ENCODE results near the gene CDH23.

Gene CDH23

DNA sequence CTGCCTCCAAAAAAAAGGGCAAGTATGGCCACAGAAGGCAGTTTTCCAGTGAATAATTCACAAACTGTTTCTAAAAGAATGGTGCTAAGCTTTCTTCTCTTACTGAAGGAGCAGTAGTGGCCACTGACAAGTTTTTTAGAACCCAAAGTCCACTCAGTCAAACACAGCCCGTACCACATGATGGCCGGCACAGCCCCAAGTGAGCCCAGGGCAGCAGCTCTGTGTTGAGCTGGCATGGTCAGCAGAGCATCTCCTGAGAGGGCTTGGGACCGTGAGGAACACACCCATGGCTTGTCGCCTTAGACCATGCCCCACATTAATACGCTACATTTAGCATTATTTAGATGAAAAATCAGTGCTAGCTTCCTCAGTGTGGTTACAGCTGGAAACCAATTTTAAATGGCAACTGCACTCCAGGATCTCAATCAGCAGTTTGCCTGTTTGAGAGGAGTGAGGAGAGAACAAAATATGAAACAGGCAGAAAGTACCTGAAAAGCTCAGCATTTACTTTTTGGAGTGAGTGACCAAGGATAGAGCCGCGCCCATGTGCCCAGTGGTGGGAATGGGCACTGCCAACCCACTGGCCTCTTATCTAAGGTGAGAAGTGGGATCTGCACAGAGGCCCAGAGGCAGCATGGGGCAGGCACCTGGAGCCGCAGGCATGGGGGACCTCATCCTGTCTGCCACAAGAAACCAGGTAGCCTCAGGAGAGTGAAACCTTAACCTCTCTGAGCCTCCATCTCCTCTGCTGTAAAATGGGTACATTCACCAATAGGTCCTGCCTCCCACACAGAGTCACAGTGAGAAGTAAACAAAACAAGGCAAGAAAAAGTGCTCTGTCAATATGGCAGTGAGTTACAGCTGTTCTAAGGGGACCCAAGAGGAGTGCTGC is 437.0 kb downstream of the CDH23 start:
- H3K79me2 ChIP-seq (ENCODE audit: control insufficient read depth, low read length) = peaks cover 34% of the 10 kb centered on the region
- H3K27me3 ChIP-seq (ENCODE audit: control insufficient read depth, low read length) = 0 out of 2 replicates have a peak, but pooled peaks cover 4% of the 10 kb centered on the region
- no peak overlapping the region for H3K27ac ChIP-seq (ENCODE audit: low read depth, low read length)
- H3K36me3 ChIP-seq (ENCODE audit: control insufficient read depth, low read length) = peaks cover 16% of the 10 kb centered on the region
- peaks cover 20% of the 10 kb centered on the region; the same call in 1 of the 2 replicates for H4K20me1 ChIP-seq (ENCODE audit: control insufficient read depth, insufficient read depth, low read depth, low read length)
- no peak overlapping the region for H3K4me2 ChIP-seq (ENCODE audit: low read length)
- no peaks in the 10 kb centered on the region for H3K9me3 ChIP-seq (ENCODE audit: control insufficient read depth, insufficient read depth, low read length)
- no peaks in the 10 kb centered on the region for H3F3A ChIP-seq (ENCODE audit: control insufficient read depth, insufficient read depth)
- H3K4me1 ChIP-seq (ENCODE audit: control insufficient read depth, low read length) = peaks cover 40% of the 10 kb centered on the region
- H3K4me3 ChIP-seq (ENCODE audit: low read length) = no peak overlapping the region
- TF ChIP-seq, protein P1, sequence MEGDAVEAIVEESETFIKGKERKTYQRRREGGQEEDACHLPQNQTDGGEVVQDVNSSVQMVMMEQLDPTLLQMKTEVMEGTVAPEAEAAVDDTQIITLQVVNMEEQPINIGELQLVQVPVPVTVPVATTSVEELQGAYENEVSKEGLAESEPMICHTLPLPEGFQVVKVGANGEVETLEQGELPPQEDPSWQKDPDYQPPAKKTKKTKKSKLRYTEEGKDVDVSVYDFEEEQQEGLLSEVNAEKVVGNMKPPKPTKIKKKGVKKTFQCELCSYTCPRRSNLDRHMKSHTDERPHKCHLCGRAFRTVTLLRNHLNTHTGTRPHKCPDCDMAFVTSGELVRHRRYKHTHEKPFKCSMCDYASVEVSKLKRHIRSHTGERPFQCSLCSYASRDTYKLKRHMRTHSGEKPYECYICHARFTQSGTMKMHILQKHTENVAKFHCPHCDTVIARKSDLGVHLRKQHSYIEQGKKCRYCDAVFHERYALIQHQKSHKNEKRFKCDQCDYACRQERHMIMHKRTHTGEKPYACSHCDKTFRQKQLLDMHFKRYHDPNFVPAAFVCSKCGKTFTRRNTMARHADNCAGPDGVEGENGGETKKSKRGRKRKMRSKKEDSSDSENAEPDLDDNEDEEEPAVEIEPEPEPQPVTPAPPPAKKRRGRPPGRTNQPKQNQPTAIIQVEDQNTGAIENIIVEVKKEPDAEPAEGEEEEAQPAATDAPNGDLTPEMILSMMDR (IDR thresholded peaks at IDR 0.05; ENCODE audit: low read depth, low read length, poor library complexity, severe bottlenecking) = no peak
- TF ChIP-seq EZH2phosphoT487 (IDR thresholded peaks at IDR 0.05; ENCODE audit: borderline replicate concordance, low read length) = no peak
- H3K9me2 ChIP-seq (replicated peaks; ENCODE audit: control insufficient read depth, low read length) = no peaks in the 10 kb centered on the region

DNA sequence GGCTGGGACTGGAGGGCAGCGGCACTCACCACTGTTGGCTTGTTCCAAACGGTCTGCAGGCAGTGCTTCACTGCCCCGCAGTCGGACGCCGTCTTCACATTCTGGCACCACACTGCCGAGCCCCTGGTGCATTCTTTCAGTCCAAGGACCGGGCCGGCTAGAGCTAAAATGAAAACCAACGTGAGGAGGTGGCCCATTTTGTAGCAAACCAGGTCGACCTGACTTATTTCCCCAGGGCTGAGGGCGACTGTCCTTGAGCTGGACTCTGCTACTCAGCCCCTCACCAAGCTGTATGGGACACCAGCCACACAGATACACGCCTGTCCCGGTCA is 437.6 kb downstream of the CDH23 start:
- Histone ChIP-seq H3K4me2 (ENCODE audit: low read length) (no peak overlapping the region), H3K79me2 (ENCODE audit: control insufficient read depth, low read length) (peaks cover 34% of the 10 kb centered on the region), H3F3A (ENCODE audit: control insufficient read depth, insufficient read depth) (no peaks in the 10 kb centered on the region), H3K36me3 (ENCODE audit: control insufficient read depth, low read length) (peaks cover 11% of the 10 kb centered on the region), H3K4me3 (ENCODE audit: low read length) (no peak overlapping the region), H3K27ac (ENCODE audit: low read depth, low read length) (no peak overlapping the region), H3K9me3 (ENCODE audit: control insufficient read depth, insufficient read depth, low read length) (no peaks in the 10 kb centered on the region), H4K20me1 (ENCODE audit: control insufficient read depth, insufficient read depth, low read depth, low read length) (peaks cover 23% of the 10 kb centered on the region; the same call in 1 of the 2 replicates), H3K4me1 (ENCODE audit: control insufficient read depth, low read length) (peaks cover 40% of the 10 kb centered on the region), H3K27me3 (ENCODE audit: control insufficient read depth, low read length) (0 out of 2 replicates have a peak, but pooled peaks cover 4% of the 10 kb centered on the region), H3K9me2 (replicated peaks; ENCODE audit: control insufficient read depth, low read length) (no peaks in the 10 kb centered on the region)
- TF ChIP-seq, protein P1 (IDR thresholded peaks at IDR 0.05; ENCODE audit: low read depth, low read length, poor library complexity, severe bottlenecking) = no peak

DNA sequence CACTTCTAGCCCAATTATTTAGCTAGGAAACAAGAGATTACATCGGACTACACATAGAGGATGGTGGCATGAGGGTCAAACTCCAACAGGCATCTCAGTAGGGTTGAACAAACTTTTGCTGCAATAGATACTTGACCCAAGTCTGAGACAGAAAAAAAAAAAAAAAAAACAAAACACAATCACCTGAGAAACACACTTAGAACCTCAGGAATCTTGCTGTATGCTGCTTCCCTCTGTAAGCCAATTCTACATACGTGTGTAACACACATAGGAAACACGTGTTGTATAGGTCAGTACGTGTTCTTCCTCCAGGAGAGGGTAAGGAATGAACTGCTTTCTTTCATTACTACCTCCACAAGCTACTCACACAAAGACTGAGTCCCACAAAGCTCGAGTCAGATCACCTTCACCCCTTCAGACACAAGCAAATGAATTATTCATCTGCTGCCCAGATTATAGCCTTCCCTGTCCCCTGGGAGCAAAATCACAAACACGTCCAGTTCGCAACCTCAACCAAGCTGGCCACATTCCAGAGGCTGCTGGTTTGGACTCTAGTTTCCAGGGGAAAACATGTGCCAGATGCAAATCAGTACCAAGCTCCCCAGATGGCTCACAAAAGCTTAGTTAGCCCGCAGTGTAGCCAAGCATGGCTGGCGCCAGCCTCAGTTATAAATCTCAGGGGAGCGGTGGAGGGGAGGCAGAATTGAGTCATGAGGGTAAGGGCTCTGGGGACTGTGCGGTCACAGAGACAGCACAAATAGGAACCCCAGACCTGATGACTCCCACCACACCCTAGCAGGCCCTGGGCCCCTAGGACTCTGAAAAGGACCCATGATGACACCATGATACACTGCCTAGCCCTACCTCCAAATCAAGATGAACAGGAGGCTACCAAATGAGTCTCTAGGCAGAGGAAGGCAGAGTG is 439.2 kb downstream of the CDH23 start:
- no peaks in the 10 kb centered on the region for H3K9me2 ChIP-seq (replicated peaks; ENCODE audit: control insufficient read depth, low read length)
- H3K27ac ChIP-seq (ENCODE audit: low read depth, low read length) = peak overlapping the region; percentile 34
- peaks cover 33% of the 10 kb centered on the region for H4K20me1 ChIP-seq (ENCODE audit: control insufficient read depth, insufficient read depth, low read depth, low read length)
- H3K79me2 ChIP-seq (ENCODE audit: control insufficient read depth, low read length) = peaks cover 46% of the 10 kb centered on the region
- H3K36me3 ChIP-seq (ENCODE audit: control insufficient read depth, low read length) = peaks cover 4% of the 10 kb centered on the region
- H3K27me3 ChIP-seq (ENCODE audit: control insufficient read depth, low read length) = 0 out of 2 replicates have a peak, but pooled peaks cover 4% of the 10 kb centered on the region
- H3K4me2 ChIP-seq (ENCODE audit: low read length) = peak overlapping the region; percentile 71
- H3K4me3 ChIP-seq (ENCODE audit: low read length) = peak overlapping the region; percentile 57
- no peak for TF ChIP-seq EZH2phosphoT487 (IDR thresholded peaks at IDR 0.05; ENCODE audit: borderline replicate concordance, low read length)
- TF ChIP-seq, protein P1 (IDR thresholded peaks at IDR 0.05; ENCODE audit: low read depth, low read length, poor library complexity, severe bottlenecking) = no peak
- no peaks in the 10 kb centered on the region for H3K9me3 ChIP-seq (ENCODE audit: control insufficient read depth, insufficient read depth, low read length)
- H3K4me1 ChIP-seq (ENCODE audit: control insufficient read depth, low read length) = peaks cover 40% of the 10 kb centered on the region
- no peaks in the 10 kb centered on the region for H3F3A ChIP-seq (ENCODE audit: control insufficient read depth, insufficient read depth)
